HepG2 (cell line): Measurements from ENCODE around the gene MRPS5. TPM values are rescaled to one million over a fixed set of nuclear protein-coding genes. Genes with fewer than 3 reads are reported as not detected.

Experiments used
- FIP1L1 ChIP-seq: fragments of 200-400 bp; formaldehyde crosslinking; IDR thresholded peaks from 2 replicates; pipeline ENCODE4 v1.6.1; 2018; ENCODE audit warnings: low read depth, mild to moderate bottlenecking, low read length, moderate library complexity, borderline replicate concordance; ENCODE audit not compliant: insufficient read depth
- HDAC6 ChIP-seq: fragments of 200-600 bp; sonication (generic); IDR thresholded peaks from 2 replicates; pipeline ENCODE4 v1.7.0; 2017; ENCODE audit warnings: mild to moderate bottlenecking, antibody characterized with exemption, low read length, low read depth
- HNRNPLL ChIP-seq: fragments of 200-400 bp; formaldehyde crosslinking; IDR thresholded peaks from 2 replicates; pipeline ENCODE4 v1.6.1; 2017; ENCODE audit warnings: mild to moderate bottlenecking, low read depth, low read length; ENCODE audit not compliant: poor library complexity, severe bottlenecking
- MEF2D ChIP-seq: sonication (generic); formaldehyde crosslinking; IDR thresholded peaks from 2 replicates; pipeline ENCODE4 v1.5.1; 2020; ENCODE audit warnings: mild to moderate bottlenecking, missing genetic modification reagents
- MLLT10 ChIP-seq: sonication (generic); formaldehyde crosslinking; IDR thresholded peaks from 2 replicates; pipeline ENCODE4 v1.4.0; 2020; ENCODE audit warnings: missing genetic modification reagents
- MTA1 ChIP-seq: sonication (generic); formaldehyde crosslinking; IDR thresholded peaks from 2 replicates; pipeline ENCODE4 v1.4.0; 2020; ENCODE audit warnings: missing genetic modification reagents, mild to moderate bottlenecking, borderline replicate concordance
- PHF21A ChIP-seq: sonication (generic); formaldehyde crosslinking; IDR thresholded peaks from 2 replicates; pipeline ENCODE4 v1.5.0; 2020; ENCODE audit warnings: mild to moderate bottlenecking, missing genetic modification reagents
- PHF8 ChIP-seq: sonication (generic); formaldehyde crosslinking; IDR thresholded peaks from 2 replicates; pipeline ENCODE4 v1.5.0; 2020; ENCODE audit warnings: missing genetic modification reagents
- RARG ChIP-seq: sonication (generic); formaldehyde crosslinking; IDR thresholded peaks from 2 replicates; pipeline ENCODE4 v1.4.0; 2020; ENCODE audit warnings: low read depth, mild to moderate bottlenecking, missing genetic modification reagents
- RBM39 ChIP-seq: fragments of 200-400 bp; formaldehyde crosslinking; IDR thresholded peaks from one replicate; pipeline ENCODE4 v1.6.1; 2018; ENCODE audit warnings: antibody characterized with exemption, mild to moderate bottlenecking, low read depth, low read length; ENCODE audit not compliant: poor library complexity, severe bottlenecking
- XRCC5 ChIP-seq: fragments of 200-400 bp; formaldehyde crosslinking; optimal IDR thresholded peaks from 2 replicates; pipeline ENCODE3; 2017; ENCODE audit warnings: mild to moderate bottlenecking, low read length
- ZFP62 ChIP-seq: sonication (generic); formaldehyde crosslinking; IDR thresholded peaks from 2 replicates; pipeline ENCODE4 v1.4.0; 2020; ENCODE audit warnings: missing genetic modification reagents
- ZNF292 ChIP-seq: sonication (generic); formaldehyde crosslinking; IDR thresholded peaks from 2 replicates; pipeline ENCODE4 v1.8.1; 2022; ENCODE audit warnings: mild to moderate bottlenecking, low read depth, missing genetic modification reagents, borderline replicate concordance
- ZNF552 ChIP-seq: sonication (generic); formaldehyde crosslinking; IDR thresholded peaks from 2 replicates; pipeline ENCODE4 v1.9.0; 2022; ENCODE audit warnings: missing genetic modification reagents, mild to moderate bottlenecking, borderline replicate concordance
- ZNF768 ChIP-seq: sonication (generic); formaldehyde crosslinking; IDR thresholded peaks from 2 replicates; pipeline ENCODE4 v1.4.0; 2020; ENCODE audit warnings: missing genetic modification reagents
- ZSCAN22 ChIP-seq: sonication (generic); formaldehyde crosslinking; IDR thresholded peaks from 2 replicates; pipeline ENCODE4 v1.4.0; 2020; ENCODE audit warnings: mild to moderate bottlenecking, missing genetic modification reagents
- polyA plus RNA-seq, 8 experiments: library from polyadenylated mRNA; depleted of rRNA in 3 of 8; stranded (reverse) in 7 of 8; unstranded in 1 of 8; fragments of >200 nt; fragmentation: Illumina TruSeq in 4 of 8; extraction: Trizol in 4 of 8; gene quantifications; 2 replicates each; pipeline versions ENCODE4 v1.2.1 to v1.2.3, GENCODE V29; 2011 to 2016; ENCODE audit warnings: low read depth in 4 of 8, missing spikeins in 1 of 8, mixed read lengths in 1 of 8; ENCODE audit not compliant: insufficient read depth in 1 of 8
- total RNA-seq, 5 experiments: library from RNA; depleted of rRNA; stranded (reverse); fragments of >200 nt; fragmentation: Illumina TruSeq; extraction: Trizol; gene quantifications; 2 replicates each; pipeline ENCODE4 v1.2.3, GENCODE V29; 2016; ENCODE audit warnings: low read depth in 1 of 5
- TF ChIP-seq, protein P1 (sequence below): IDR thresholded peaks from 2 replicates; pipeline ENCODE4 v1.4.0; 2020; ENCODE audit warnings: mild to moderate bottlenecking, missing genetic modification reagents
- TF ChIP-seq, protein P2 (sequence below): sonication (generic); formaldehyde crosslinking; IDR thresholded peaks from 2 replicates; pipeline ENCODE4 v1.4.0; 2020; ENCODE audit warnings: missing genetic modification reagents, borderline replicate concordance
- TF ChIP-seq, protein P3 (sequence below): sonication (generic); formaldehyde crosslinking; IDR thresholded peaks from 2 replicates; pipeline ENCODE4; 2020; ENCODE audit warnings: missing genetic modification reagents, mild to moderate bottlenecking, borderline replicate concordance

The MRPS5 gene
- total and polyA plus RNA-seq, 2 of the 13 experiments (the other 11 are each of a cell fraction or from before 2014, with no cell fraction given): 98.8 to 134 TPM

DNA sequence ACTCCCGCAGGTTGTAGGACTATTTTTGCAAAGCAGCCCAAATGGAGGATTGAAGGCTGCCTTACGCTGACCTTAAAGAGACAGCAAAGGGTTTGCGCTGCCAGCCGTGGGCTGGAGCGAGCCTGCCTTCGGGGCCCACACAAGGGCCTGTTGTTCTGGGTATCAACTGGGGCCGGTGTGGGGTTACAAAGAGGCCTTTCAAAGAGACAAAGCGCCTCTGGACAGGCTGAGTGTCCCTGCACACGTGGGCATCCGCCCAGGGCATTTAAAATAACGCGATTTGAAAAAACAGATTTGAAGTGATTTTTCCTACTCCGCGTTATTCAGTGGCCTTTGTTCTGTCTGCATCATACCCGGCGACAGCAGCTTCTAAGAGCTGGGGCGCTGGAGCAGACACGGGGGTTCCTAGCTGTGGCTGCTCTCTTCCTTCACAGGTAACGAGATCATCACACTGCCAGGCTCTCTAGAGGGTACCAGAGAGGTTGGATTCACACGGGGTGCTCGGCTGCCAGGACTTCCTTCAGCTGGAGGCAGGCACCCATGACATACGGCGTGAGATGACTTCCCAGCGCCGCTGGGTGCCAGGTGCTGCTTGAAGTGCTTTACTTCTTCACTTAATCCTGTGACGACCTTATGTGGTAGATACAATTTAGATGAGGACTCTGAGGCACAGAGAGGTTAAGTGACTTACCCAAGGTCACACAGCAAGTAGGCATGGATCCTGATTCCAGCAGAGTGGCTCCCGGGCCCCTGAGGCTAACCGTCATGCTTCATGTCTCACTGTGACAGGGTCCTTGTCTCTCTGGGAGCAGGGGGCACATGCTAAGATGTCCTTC, 63.9 kb downstream of the MRPS5 start (continued):
- TF ChIP-seq PHF8 (no peak), MLLT10 (CRISPR knock-in tag) (no peak), MEF2D (CRISPR knock-in tag) (no peak), HNRNPLL (peak; percentile 93), HDAC6 (no peak), ZSCAN22 (CRISPR knock-in tag) (no peak), ZNF292 (CRISPR knock-in tag) (no peak; the same call in 1 of the 2 replicates), ZFP62 (CRISPR knock-in tag) (no peak), FIP1L1 (no peak), RARG (CRISPR knock-in tag) (no peak), PHF21A (CRISPR knock-in tag) (peak; percentile 29; the same call in 1 of the 2 replicates), MTA1 (CRISPR knock-in tag) (0 out of 2 replicates have a peak, but pooled peaks have one; percentile 9), RBM39 (peak; percentile 48), XRCC5 (peak; percentile 37), ZNF552 (CRISPR knock-in tag) (no peak), ZNF768 (CRISPR knock-in tag) (peak; percentile 99)
- TF ChIP-seq, protein P1, sequence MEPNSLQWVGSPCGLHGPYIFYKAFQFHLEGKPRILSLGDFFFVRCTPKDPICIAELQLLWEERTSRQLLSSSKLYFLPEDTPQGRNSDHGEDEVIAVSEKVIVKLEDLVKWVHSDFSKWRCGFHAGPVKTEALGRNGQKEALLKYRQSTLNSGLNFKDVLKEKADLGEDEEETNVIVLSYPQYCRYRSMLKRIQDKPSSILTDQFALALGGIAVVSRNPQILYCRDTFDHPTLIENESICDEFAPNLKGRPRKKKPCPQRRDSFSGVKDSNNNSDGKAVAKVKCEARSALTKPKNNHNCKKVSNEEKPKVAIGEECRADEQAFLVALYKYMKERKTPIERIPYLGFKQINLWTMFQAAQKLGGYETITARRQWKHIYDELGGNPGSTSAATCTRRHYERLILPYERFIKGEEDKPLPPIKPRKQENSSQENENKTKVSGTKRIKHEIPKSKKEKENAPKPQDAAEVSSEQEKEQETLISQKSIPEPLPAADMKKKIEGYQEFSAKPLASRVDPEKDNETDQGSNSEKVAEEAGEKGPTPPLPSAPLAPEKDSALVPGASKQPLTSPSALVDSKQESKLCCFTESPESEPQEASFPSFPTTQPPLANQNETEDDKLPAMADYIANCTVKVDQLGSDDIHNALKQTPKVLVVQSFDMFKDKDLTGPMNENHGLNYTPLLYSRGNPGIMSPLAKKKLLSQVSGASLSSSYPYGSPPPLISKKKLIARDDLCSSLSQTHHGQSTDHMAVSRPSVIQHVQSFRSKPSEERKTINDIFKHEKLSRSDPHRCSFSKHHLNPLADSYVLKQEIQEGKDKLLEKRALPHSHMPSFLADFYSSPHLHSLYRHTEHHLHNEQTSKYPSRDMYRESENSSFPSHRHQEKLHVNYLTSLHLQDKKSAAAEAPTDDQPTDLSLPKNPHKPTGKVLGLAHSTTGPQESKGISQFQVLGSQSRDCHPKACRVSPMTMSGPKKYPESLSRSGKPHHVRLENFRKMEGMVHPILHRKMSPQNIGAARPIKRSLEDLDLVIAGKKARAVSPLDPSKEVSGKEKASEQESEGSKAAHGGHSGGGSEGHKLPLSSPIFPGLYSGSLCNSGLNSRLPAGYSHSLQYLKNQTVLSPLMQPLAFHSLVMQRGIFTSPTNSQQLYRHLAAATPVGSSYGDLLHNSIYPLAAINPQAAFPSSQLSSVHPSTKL: peak; percentile 30; the same call in 1 of the 2 replicates
- TF ChIP-seq, protein P2, sequence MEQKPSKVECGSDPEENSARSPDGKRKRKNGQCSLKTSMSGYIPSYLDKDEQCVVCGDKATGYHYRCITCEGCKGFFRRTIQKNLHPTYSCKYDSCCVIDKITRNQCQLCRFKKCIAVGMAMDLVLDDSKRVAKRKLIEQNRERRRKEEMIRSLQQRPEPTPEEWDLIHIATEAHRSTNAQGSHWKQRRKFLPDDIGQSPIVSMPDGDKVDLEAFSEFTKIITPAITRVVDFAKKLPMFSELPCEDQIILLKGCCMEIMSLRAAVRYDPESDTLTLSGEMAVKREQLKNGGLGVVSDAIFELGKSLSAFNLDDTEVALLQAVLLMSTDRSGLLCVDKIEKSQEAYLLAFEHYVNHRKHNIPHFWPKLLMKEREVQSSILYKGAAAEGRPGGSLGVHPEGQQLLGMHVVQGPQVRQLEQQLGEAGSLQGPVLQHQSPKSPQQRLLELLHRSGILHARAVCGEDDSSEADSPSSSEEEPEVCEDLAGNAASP (CRISPR knock-in tag): no peak
- TF ChIP-seq, protein P3, sequence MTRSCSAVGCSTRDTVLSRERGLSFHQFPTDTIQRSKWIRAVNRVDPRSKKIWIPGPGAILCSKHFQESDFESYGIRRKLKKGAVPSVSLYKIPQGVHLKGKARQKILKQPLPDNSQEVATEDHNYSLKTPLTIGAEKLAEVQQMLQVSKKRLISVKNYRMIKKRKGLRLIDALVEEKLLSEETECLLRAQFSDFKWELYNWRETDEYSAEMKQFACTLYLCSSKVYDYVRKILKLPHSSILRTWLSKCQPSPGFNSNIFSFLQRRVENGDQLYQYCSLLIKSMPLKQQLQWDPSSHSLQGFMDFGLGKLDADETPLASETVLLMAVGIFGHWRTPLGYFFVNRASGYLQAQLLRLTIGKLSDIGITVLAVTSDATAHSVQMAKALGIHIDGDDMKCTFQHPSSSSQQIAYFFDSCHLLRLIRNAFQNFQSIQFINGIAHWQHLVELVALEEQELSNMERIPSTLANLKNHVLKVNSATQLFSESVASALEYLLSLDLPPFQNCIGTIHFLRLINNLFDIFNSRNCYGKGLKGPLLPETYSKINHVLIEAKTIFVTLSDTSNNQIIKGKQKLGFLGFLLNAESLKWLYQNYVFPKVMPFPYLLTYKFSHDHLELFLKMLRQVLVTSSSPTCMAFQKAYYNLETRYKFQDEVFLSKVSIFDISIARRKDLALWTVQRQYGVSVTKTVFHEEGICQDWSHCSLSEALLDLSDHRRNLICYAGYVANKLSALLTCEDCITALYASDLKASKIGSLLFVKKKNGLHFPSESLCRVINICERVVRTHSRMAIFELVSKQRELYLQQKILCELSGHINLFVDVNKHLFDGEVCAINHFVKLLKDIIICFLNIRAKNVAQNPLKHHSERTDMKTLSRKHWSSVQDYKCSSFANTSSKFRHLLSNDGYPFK (CRISPR knock-in tag): 0 out of 2 replicates have a peak, but pooled peaks have one; percentile 2
